IPS-11a (cell line): Measurements from ENCODE around the gene CEP170B.
"Not testable (repeated sequence)": the region's sequence is repeated elsewhere in the genome, so short reads cannot be mapped to it uniquely, and the experiment has no call there.

Source experiments
- H3K4me3 ChIP-seq: one replicate; pipeline ENCODE4 v1.5.1; 2013; ENCODE audit warnings: low read depth, low read length, control low read depth

Gene CEP170B

GRCh38 chr14:104888489-104889374 is 23.7 kb downstream of the CEP170B start:
- no peak overlapping the region for H3K4me3 ChIP-seq

DNA sequence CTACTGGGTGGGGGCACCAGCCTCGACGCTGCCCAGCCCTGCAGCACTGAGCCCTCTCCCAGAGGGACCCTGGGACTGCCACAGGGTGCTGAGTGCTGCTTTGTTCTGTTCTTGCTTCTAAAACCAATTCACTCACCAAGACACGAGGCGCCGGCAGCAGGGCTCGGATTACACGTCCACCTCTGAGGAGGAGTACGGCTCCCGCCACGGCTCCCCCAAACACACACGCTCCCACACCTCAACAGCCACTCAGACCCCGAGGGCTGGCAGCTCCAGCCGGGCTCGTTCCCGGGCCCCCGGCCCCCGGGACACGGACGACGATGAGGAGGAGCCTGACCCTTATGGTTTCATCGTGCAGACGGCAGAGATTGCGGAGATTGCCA is 24.3 kb downstream of the CEP170B start:
- no peak overlapping the region for H3K4me3 ChIP-seq

GRCh38 chr14:104890292-104890691 is 25.2 kb downstream of the CEP170B start:
- not testable (repeated sequence) for H3K4me3 ChIP-seq

GRCh38 chr14:104891121-104891551 is 26.1 kb downstream of the CEP170B start:
- H3K4me3 ChIP-seq: no peak overlapping the region

DNA sequence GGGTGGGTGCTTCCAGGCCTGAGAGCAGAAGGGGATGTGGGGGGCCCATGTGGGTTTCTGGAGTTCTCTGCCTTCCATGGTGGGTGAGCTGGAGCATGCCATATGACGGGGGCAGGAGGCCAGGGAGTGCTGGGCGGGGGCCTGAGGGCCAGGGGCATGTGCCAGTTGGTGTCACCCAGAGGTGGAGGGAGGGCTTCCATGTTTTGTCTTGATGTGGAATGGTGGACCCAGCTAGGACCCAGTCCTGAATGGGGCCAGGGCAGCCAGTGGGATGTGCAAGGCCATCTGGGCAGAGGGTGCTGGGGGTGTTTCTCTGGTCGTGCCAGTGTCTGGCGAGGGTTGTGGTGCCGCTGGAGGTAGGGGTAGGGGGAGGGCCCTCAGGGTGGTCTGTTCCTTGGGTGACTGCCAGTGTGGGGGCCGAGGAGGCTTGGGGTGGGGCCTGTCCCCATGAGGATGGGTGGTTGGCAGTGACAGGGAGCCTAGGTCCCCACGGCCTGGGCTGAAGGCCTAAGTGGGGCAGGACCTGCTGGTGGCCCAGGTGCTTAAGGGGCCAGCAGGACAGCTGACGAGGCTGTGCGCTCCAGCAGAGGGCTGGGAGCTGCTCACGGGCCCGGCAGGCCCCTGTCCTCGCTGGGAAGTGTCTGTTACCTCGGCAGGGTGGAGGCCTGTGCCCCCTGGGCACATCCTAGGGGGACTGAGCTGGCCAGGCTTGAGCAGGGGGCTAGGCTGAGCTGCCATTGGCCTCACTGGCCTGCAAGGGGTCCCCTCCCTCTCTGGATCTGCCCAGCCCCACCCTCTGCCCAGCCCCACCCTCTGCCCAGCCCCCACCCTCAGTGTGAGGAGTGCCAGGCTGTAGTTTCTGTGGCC is 26.8 kb downstream of the CEP170B start:
- no peak overlapping the region for H3K4me3 ChIP-seq

GRCh38 chr14:104892531-104893434 is 27.7 kb downstream of the CEP170B start:
- H3K4me3 ChIP-seq: no peak overlapping the region

GRCh38 chr14:104893435-104894207 is 28.6 kb downstream of the CEP170B start:
- no peak overlapping the region for H3K4me3 ChIP-seq

DNA sequence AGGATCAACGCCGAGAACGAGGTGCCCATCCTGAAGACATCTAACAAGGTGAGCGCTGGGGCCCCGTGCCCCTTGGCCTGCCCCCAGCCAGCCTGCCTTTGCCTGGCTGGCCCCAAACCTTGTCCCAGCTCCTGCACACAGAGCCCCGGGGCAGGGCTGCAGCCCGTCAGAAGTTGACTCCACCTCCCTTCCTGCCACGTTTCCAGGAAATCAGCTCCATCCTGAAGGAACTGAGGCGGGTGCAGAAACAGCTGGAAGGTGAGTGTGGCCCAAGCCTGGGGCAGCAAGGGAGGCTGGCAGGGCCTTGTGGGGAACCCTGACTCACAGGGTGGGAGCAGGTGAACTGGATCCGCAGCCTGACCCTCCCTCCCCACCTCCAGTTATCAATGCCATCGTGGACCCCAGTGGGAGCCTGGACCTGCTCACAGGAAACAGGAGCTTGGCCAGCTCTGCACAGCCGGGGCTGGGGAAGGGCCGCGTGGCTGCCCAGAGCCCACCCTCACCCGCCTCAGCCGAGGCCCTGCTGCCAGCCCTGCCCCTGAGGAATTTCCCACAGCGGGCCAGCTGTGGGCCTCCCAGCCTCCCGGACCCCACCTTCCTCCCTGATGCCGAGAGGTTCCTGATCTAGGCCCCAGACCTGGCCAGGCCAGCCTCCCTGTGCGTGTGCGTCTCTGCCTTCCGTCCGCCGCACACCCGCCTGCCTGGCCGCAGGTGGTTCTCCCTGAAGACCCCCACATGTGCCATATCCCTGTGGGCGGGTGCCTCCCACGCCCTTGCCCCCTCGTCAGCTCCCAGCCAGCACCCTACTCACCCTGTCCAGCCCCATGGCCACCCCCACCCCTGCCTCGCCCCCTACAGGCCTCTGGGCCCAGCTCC is 29.5 kb downstream of the CEP170B start:
- no peak overlapping the region for H3K4me3 ChIP-seq

- H3K4me3 ChIP-seq: no peak overlapping the region
Observed at GRCh38 chr14:104895207-104895785, 30.2 kb downstream of the CEP170B start.

GRCh38 chr14:104895786-104896661 is 31.0 kb downstream of the CEP170B start:
- no peak overlapping the region for H3K4me3 ChIP-seq

DNA sequence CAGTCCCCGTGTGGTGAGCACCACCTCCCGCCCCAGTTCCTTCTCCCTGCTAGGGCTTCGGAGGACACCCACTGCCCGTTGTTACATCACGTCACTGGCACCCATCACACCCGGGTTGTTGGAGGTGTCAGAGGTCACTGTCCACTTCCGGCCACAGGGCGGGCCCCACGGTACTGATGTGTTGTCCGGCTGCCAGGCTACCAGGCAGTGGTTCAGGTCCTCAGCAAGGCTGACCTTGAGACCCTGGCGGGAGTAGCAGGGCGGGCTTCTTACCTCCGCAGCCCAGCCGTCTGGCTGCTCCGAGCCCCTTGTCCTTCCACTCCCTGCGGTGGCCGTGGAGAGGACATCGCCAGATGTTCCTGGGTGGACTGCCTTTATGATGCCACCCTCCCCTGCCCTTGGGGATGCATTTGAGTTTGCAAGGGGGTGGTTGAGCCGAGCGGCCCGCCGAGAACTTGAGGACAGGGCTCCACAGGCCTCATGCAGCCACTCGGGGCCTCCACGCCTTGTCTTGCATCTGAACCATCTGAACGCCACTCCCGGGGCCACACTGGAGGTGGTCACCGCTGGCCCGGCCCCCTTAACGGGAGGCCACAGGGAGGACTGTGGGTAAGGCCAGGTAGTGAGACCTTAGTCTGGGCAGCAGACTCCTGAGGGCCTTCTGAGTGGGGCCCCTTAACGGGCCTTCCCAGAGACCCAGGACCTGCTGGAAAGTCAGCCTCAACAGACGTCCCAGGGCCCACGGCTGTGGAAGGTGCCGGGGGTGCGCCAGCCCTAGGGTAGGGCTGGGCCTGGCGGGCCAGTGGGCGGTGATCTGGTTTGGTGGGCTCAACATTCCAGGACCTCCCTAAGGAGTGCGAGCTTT is 32.5 kb downstream of the CEP170B start:
- no peak overlapping the region for H3K4me3 ChIP-seq

DNA sequence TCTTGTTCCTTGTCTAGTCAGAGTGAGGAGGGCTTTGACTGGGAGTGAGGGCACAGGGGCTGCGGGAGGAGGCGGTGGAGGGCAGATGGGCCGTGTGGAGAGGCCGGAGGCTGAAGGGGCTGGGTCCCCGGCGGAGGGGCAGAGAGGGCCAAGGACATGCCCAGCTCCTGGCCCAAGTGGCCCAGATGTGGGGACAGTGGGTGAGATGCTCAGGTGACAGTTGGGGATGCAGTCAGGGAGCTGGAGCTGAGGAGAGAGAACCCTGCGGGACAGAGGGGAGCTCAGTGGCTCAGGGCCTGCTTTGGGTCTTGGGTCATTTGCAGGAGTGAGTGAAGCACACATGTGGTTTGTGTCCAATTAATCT is 33.1 kb downstream of the CEP170B start:
- H3K4me3 ChIP-seq: no peak overlapping the region

- H3K4me3 ChIP-seq: no peak overlapping the region
Observed at GRCh38 chr14:104898870-104899510, 33.9 kb downstream of the CEP170B start.

DNA sequence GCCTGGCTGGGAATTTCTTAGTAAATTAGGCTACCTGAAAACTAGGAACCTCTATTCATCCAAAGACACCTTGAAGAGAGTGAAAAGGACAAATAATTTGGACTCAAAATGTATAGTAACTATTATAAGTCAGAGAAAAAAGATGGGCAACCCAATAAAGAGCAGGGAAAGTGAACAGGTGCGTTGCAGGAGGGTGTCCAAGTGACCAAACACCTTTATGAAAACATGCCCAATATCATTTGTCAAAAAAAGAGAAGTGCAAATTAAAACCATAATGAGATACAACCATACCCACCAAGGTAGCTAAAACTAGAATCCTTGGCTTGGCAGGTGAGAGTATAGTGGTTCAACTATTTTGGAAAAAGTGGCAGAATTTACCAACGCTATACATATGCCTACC is 34.7 kb downstream of the CEP170B start:
- no peak overlapping the region for H3K4me3 ChIP-seq

DNA sequence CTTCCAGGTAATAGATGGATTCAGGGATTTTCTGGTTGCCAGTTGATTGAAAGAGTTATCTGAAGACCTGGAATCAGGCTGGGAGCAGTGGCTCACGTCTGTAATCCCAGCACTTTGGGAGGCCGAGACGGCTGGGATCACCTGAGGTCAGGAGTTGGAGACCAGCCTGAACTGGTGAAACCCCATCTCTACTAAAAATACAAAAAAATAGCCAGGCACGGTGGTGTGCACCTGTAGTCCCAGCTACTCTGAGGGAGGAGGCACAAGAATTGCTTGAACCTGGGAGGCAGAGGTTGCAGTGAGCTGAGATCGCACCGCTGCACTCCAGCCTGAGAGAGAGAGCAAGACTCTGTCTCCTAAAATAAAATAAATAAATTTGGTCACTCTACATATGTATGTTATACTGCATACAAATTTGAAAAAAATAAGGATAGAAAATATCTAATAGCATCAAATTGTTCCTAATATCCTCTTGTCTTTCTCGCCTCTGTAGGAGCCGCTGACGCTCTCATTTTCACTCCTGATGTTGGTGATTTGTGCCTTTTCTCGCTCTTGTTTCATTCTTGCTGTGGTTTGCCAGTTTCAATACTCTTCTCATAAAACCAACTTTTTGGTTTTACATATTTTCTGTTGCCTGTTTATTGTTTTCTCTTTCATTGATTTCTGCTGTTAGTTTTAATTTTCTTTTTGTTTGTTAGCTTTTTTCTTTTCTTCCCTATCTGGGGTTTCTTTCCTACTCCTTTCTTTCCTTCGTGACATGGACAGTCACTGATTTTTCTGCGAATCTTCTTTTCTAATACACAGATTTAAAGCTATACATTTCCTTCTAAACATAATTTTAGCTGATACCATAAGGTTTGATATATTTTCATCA is 35.8 kb downstream of the CEP170B start:
- no peak overlapping the region for H3K4me3 ChIP-seq
